Mesodermal cell (in vitro differentiated cells): ENCODE results near the gene PARP1.
"Not testable (repeated sequence)": the region's sequence is repeated elsewhere in the genome, so short reads cannot be mapped to it uniquely, and the experiment has no call there.

Experiments
- H3K27ac ChIP-seq: 2 replicates; pipeline ENCODE4 v1.7.0; 2013; ENCODE audit warnings: mild to moderate bottlenecking, low read depth, low read length, moderate library complexity; ENCODE audit not compliant: severe bottlenecking
- H3K36me3 ChIP-seq: 2 replicates; pipeline ENCODE4 v1.7.1; 2013; ENCODE audit warnings: mild to moderate bottlenecking, low read length, moderate library complexity; ENCODE audit not compliant: control insufficient read depth, insufficient read depth
- H3K4me1 ChIP-seq: one replicate; pipeline ENCODE4 v1.7.1; 2013; ENCODE audit warnings: mild to moderate bottlenecking, low read length; ENCODE audit not compliant: insufficient read depth, control insufficient read depth, poor library complexity, severe bottlenecking
- H3K4me3 ChIP-seq: 2 replicates; pipeline ENCODE4 v1.7.0; 2013; ENCODE audit warnings: low read length, control low read depth, mild to moderate bottlenecking; ENCODE audit not compliant: insufficient read depth, poor library complexity, severe bottlenecking; ENCODE audit errors: extremely low read depth
- H3K9me3 ChIP-seq: 2 replicates; pipeline ENCODE4 v1.7.1; 2013; ENCODE audit warnings: mild to moderate bottlenecking, low read length, moderate library complexity; ENCODE audit not compliant: control insufficient read depth
- WGBS, 2 experiments: methylation state at CpG; one replicate each; pipeline ENCODE4 v1.1.5; 2013; ENCODE audit warnings: missing lambda C conversion rate in 2 of 2; ENCODE audit not compliant: insufficient coverage in 2 of 2; 5-methylcytosine and 5-hydroxymethylcytosine counted together

Gene PARP1

DNA sequence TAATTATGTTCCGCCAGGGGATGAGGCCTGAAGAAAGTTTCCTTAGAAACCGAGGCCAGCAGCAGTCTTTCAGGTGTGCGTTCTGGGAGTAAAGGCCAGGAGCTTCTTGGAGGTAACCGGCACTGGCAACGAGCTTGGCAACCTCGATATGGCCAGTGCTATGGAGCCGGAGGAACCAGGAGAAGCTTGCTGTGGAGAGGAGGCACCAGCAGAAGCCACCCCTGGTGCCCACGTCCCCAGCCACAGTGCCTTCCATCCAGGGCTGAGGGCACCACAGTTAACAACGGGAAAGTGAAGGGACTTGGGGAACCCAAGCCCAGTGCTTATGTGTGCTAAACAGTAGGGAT is 57.4 kb downstream of the PARP1 start:
- 93 to 97% methylated on average over 8 to 9 of the region's 9 CpGs for WGBS, 2 experiments
- peak overlapping the region; percentile 53 for H3K27ac ChIP-seq
- no peaks in the 10 kb centered on the region for H3K36me3 ChIP-seq
- no peak overlapping the region for H3K4me3 ChIP-seq
- no peaks in the 10 kb centered on the region for H3K9me3 ChIP-seq
- H3K4me1 ChIP-seq, result peaks cover 6% of the 10 kb centered on the region

GRCh38 chr1:226349801-226350518 is 57.9 kb downstream of the PARP1 start:
- WGBS, 2 experiments, result 86% methylated on average over 9 to 17 of the region's 18 CpGs
- no peak overlapping the region for H3K4me3 ChIP-seq
- no peaks in the 10 kb centered on the region for H3K9me3 ChIP-seq
- H3K36me3 ChIP-seq, result no peaks in the 10 kb centered on the region
- H3K4me1 ChIP-seq, result peaks cover 6% of the 10 kb centered on the region
- H3K27ac ChIP-seq, result peak overlapping the region; percentile 53

DNA sequence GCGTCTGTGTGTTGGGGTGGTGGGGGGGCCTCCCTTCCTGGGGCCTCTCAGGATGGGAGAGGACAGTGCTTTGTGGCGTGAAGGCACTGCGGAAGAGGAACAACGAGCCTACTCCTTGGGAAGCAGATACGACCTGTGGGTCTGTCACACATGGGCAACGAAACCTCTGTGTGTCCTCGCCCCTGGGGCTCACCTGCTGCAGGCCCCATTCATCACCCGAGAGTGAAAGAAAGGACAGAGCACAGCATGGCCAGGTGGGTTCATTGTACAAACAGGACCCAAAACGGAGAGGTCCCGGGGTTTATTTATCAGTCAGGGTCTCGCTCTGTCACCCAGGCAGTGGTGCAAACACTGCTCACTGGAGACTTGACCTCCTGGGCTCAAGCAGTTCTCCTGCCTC is 58.8 kb downstream of the PARP1 start:
- H3K27ac ChIP-seq, result no peak overlapping the region
- no peaks in the 10 kb centered on the region for H3K9me3 ChIP-seq
- 89 to 92% methylated on average over 9 to 11 of the region's 11 CpGs for WGBS, 2 experiments
- no peaks in the 10 kb centered on the region for H3K36me3 ChIP-seq
- no peak overlapping the region for H3K4me3 ChIP-seq
- H3K4me1 ChIP-seq, result peaks cover 6% of the 10 kb centered on the region

DNA sequence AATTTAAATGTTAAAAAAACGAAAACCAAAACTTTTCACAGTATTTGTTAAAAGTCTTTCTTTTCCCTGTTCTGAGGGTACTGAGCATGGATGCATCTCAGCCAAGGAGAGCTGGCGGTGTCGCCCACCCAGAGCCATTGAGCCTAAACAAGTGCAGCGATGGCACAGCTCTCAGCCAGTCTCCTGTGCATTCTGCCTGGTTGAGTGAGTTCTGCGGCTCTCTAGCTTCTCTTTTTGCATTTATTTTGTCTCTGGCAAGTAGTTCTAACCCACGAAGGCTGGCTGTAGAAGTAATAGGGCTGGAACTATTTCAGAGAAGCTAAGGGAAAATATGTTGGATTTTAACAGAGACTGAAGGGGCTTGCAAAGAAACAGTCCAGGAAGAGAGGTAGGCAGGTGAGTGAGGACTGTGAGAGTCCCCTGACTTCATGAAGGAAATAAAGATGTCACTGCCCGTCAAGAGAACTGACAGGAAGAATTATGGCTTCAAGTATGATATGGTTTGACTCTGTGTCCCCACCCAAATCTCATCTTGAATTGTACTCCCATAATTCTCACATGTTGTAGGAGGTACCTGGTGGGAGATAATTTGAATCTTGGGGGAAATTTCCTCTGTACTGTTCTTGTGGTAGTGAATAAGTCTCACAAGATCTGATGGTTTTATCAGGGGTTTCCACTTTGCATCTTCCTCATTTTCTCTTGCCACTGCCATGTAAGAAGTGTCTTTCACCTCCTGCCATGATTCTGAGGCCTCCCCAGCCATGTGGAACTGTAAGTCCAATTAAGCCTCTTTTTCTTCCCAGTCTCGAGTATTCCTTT is 63.2 kb downstream of the PARP1 start:
- Histone ChIP-seq H3K9me3 (peaks cover 6% of the 10 kb centered on the region), H3K4me1 (no peaks in the 10 kb centered on the region), H3K36me3 (no peaks in the 10 kb centered on the region), H3K27ac (no peak overlapping the region), H3K4me3 (no peak overlapping the region)
- 94 to 96% methylated on average over 6 to 7 of the region's 8 CpGs for WGBS, 2 experiments

GRCh38 chr1:226342656-226343055 is 65.2 kb downstream of the PARP1 start:
- H3K4me1 ChIP-seq, result no peaks in the 10 kb centered on the region
- WGBS, 2 experiments, result 100% methylated on average over 1 of the region's 2 CpGs; no CpG with 5 or more reads in 1 of the 2 experiments
- no peak overlapping the region for H3K4me3 ChIP-seq
- H3K9me3 ChIP-seq, result peaks cover 6% of the 10 kb centered on the region
- H3K36me3 ChIP-seq, result no peaks in the 10 kb centered on the region
- no peak overlapping the region for H3K27ac ChIP-seq

DNA sequence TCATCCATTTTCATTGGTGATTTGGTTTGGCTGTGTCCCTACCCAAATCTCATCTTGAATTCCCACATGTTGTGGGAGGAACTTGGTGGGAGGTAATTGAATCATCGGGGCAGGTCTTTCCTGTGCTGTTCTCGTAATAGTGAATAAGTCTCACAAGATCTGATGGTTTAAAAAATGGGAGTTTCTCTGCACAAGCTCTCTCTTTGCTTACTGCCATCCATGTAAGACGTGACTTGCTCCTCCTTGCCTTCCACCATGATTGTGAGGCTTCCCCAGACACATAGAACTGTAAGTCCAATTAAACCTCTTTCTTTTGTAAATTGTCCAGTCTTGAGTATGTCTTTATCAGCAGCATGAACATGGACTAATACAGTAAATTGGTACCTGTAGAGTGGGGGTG is 67.8 kb downstream of the PARP1 start:
- not testable (repeated sequence) for H3K27ac ChIP-seq, H3K4me1 ChIP-seq, H3K4me3 ChIP-seq, H3K36me3 ChIP-seq, H3K9me3 ChIP-seq
- 60 to 100% methylated on average over 1 to 2 of the region's 3 CpGs for WGBS, 2 experiments

GRCh38 chr1:226337276-226337875 is 70.5 kb downstream of the PARP1 start:
- WGBS, 2 experiments, result 79 to 85% methylated on average over 4 to 5 of the region's 8 CpGs
- H3K4me3 ChIP-seq, result no peak overlapping the region
- no peaks in the 10 kb centered on the region for H3K36me3 ChIP-seq
- peaks cover 6% of the 10 kb centered on the region for H3K9me3 ChIP-seq
- H3K4me1 ChIP-seq, result no peaks in the 10 kb centered on the region
- H3K27ac ChIP-seq, result no peak overlapping the region

GRCh38 chr1:226335661-226336060 is 72.2 kb downstream of the PARP1 start:
- Histone ChIP-seq H3K9me3 (peaks cover 6% of the 10 kb centered on the region), H3K27ac (no peak overlapping the region), H3K36me3 (no peaks in the 10 kb centered on the region), H3K4me3 (no peak overlapping the region), H3K4me1 (no peaks in the 10 kb centered on the region)
- WGBS, 2 experiments, result 83% methylated on average over 1 of the region's 1 CpG; no CpG with 5 or more reads in 1 of the 2 experiments

DNA sequence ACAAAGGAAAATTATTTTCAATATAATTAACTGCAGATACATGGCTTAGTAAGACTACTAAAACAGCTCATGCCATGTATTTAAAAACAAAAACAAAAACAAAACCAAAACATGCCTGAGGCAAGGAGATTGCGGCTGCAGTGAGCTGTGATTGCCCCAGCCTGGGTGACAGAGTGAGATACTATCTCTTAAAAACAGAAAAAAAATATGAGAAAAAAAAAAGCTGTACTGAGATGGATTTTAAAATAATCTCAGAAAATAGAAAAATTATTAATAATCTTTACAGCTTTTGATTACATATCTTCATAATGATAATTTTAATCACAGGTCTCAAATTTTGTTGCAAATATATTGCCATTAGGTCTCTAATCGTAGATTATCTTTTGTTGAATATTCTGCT is 74.9 kb downstream of the PARP1 start:
- Histone ChIP-seq H3K9me3 (no peaks in the 10 kb centered on the region), H3K4me3 (no peak overlapping the region), H3K36me3 (no peaks in the 10 kb centered on the region), H3K27ac (no peak overlapping the region), H3K4me1 (no peaks in the 10 kb centered on the region)
- WGBS, 2 experiments, result no CpG with 5 or more reads among the region's 2 CpGs

DNA sequence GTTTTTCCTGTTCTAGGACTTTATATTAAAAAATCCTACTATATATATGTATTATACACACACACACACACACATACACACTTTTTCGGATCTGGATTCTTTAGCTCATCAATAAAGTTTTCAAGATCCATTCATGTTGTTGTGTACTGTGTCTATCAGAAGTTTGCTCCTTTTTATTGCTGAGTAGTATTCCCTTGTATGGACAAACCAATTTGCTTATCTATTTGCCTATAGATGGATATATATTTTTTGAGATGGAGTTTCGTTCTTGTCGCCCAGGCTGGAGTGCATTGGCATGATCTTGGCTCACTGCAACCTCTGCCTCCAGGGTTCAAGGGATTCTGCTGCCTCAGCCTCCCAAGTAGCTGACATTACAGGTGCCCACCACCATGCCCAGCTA is 78.7 kb downstream of the PARP1 start:
- H3K9me3 ChIP-seq, result no peaks in the 10 kb centered on the region
- no peak overlapping the region for H3K27ac ChIP-seq
- 78 to 100% methylated on average over 2 to 3 of the region's 3 CpGs for WGBS, 2 experiments
- peaks cover 4% of the 10 kb centered on the region for H3K4me1 ChIP-seq
- no peak overlapping the region for H3K4me3 ChIP-seq
- H3K36me3 ChIP-seq, result no peaks in the 10 kb centered on the region
